ENCODE data around the gene SLAMF6.
"Not testable (repeated sequence)": the region's sequence is repeated elsewhere in the genome, so short reads cannot be mapped to it uniquely, and the experiment has no call there.

The SLAMF6 gene

GRCh38 chr1:160544647-160545046, 21.6 kb upstream of the SLAMF6 start:
- in situ Hi-C loops (cut with MboI; ENCODE audit: low sequenced_read_pairs), result loop anchor here (10.0 kb wide), 1 partner anchor 60 kb away; no protein-coding TSS in a partner anchor

GRCh38 chr1:160542303-160542945, 19.4 kb upstream of the SLAMF6 start:
- in situ Hi-C loops (cut with MboI; ENCODE audit: low sequenced_read_pairs), result loop anchor here (10.0 kb wide), 1 partner anchor 62 kb away; no protein-coding TSS in a partner anchor

- in situ Hi-C loops (cut with MboI; ENCODE audit: low sequenced_read_pairs), result loop anchor here (10.0 kb wide), 1 partner anchor 63 kb away; no protein-coding TSS in a partner anchor
These were observed 18.7 kb upstream of the SLAMF6 start for GRCh38 chr1:160541622-160542302.

DNA sequence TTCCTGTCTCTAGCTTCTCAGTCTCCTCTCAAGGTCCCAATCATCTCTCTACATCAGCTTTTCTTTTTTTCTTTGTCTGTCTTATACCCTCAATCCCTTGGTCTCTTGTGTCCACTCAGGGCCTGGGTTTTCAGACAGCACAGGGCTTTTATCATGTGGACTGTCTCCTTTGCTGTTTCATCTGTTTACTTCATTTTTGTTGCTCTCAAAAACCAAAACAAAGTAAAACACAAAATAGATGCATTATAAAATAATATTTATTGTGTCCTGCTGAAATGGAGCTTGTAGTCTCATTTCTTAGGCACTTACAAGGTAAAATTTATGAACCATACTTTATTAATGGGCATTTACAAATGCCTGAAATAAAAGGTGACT, 17.8 kb upstream of the SLAMF6 start:
- in situ Hi-C loops (cut with MboI; ENCODE audit: low sequenced_read_pairs), result loop anchor here (10.0 kb wide), 1 partner anchor 64 kb away; no protein-coding TSS in a partner anchor

GRCh38 chr1:160539990-160540858, 17.2 kb upstream of the SLAMF6 start:
- in situ Hi-C loops (cut with MboI; ENCODE audit: low sequenced_read_pairs), result loop anchor here (10.0 kb wide), 1 partner anchor 65 kb away; no protein-coding TSS in a partner anchor

GRCh38 chr1:160539684-160539989, 16.6 kb upstream of the SLAMF6 start:
- in situ Hi-C loops (cut with MboI; ENCODE audit: low sequenced_read_pairs), result no loop called here

GRCh38 chr1:160538985-160539651, 16.1 kb upstream of the SLAMF6 start:
- in situ Hi-C loops (cut with MboI; ENCODE audit: low sequenced_read_pairs), result no loop called here

- in situ Hi-C loops (cut with MboI; ENCODE audit: low sequenced_read_pairs), result no loop called here
These were observed 14.9 kb upstream of the SLAMF6 start for GRCh38 chr1:160537714-160538665.

DNA sequence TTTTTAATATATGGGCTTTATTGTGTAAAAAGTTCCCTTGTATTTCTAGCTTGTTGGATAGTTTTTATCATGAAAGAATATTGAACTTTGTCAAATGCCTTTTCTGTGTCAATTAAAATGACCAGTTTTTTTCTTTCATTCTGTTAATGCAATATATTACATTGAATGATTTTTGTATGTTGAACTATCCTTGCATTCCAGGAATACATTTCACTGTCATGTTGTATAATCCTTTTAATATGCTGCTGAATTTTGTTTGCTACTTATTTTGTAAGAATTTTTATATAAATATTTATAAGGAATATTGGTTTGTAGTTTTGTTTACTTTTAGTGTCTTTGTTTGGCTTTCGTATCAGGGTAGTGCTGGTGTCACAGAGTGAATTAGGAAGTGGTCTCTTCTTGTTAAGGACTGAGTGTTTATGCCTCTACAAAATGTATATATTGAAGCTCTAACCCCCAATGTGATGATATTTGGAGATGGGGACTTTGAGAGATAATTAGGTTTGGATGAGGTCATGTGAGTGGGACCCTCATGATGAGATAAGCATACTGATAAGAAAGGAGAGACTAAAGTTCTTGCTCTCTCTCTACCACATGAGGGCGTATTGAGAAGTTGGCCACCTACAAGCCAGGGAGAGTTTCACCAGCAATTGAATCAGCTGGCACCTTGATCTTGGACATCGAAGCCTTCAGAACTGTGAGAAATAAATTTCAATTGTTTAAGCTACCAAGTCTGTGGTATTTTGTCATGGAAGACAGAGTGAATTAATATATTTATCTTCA, 12.0 kb upstream of the SLAMF6 start:
- in situ Hi-C loops (cut with MboI; ENCODE audit: low sequenced_read_pairs), result no loop called here

GRCh38 chr1:160532557-160532813, 9.4 kb upstream of the SLAMF6 start:
- in situ Hi-C loops (cut with MboI; ENCODE audit: low sequenced_read_pairs), result not testable (repeated sequence)

DNA sequence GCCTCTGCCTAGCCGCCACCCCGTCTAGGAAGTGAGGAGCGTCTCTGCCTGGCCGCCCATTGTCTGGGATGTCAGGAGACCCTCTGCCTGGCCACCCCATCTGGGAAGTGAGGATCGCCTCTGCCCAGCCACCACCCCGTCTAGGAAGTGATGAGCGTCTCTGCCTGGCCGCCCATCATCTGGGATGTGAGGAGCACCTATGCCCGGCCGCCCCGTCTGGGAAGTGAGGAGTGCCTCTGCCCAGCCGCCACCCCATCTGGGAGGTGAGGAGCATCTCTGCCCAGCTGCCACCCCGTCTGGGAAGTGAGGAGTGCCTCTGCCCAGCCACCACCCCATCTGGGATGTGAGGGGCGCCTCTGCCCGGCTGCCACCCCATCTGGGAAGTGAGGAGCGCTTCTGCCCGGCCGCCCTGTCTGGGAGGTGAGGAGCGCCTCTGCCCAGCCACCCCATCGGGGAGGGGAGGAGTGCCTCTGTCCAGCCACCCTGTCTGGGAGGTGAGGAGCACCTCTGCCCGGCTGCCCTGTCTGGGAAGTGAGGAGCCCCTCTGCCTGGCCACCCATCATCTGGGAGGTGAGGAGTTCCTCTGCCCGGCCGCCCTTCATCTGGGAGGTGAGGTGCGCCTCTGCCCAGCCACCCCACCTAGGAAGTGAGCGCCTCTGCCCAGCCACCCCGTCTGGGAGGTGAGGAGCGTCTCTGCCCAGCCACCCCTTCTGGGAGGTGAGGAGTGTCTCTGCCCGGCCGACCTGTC, 8.9 kb upstream of the SLAMF6 start:
- in situ Hi-C loops (cut with MboI; ENCODE audit: low sequenced_read_pairs), result not testable (repeated sequence)

DNA sequence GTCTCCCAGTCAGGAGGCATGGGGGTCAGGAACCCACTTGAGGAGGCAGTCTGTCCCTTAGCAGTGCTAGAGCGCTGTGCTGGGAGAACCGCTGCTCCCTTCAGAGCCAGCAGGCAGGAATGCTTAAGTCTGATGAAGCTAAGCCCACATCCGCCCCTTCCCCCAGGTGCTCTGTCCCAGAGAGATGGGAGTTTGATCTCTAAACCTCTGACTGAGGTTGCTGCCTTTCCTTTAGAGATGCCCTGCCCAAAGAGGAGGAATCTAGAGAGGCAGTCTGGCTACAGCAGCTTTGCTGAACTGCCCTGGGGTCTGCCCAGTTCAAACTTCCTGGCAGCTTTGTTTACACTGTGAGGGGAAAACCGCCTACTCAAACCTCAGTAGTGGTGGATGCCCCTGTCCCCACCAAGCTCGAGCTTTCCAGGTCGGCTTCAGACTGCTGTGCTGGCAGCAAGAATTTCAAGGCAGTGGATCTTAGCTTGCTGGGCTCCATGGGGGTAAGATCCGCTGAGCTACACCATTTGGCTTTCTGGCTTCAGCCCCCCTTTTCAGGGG, 6.4 kb upstream of the SLAMF6 start:
- in situ Hi-C loops (cut with MboI; ENCODE audit: low sequenced_read_pairs), result not testable (repeated sequence)

DNA sequence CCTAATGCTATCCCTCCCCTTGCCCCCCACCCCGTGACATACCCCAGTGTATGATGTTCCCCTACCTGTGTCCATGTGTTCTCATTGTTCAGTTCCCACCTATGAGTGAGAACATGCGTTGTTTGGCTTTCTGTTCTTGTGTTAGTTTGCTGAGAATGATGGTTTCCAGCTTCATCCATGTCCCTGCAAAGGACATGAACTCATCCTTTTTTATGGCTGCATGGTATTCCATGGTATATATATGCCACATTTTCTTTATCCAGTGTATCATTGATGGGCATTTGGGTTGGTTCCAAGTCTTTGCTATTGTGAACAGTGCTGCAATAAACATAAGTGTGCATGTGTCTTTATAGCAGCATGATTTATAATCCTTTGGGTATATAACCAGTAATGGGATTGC, 734 bp upstream of the SLAMF6 start:
- in situ Hi-C loops (cut with MboI; ENCODE audit: low sequenced_read_pairs), result not testable (repeated sequence)

DNA sequence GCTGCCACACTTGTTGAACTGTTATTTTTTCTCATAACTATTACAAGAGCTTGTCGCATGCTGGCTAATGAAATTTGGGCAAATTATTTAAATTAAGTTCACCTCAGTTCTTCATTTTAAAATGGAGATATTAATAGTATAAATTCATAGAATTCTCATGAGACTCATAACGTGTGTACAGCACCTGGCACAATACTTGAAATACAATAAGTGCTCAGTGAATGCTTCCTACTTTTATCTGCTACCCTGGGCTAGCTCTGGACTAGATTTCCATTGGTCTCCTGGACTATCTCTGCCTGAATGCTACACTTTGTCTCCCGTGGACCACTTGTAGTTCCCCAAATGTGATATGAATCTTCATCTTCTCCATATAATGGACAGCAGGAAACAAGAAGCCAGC, 919 bp downstream of the SLAMF6 start:
- in situ Hi-C loops (cut with MboI; ENCODE audit: low sequenced_read_pairs), result no loop called here

DNA sequence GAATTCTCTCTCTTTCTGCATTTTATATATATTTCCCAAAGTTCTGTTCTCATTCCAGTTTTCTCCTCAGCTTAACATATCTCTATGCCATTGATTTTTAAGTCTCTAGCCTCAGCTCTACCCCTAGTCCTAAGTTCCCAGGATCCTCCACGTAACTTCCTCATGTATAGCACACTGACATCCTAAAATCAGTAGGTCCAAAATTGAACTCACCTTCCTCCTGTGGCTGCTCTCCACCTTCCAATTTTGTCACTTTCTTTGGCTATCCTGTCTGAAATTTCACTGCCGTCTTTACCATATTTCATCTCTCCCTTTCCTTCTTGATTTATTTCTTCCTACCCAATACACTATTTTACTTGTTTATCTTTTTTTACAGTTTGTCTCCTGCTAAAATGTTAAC, 1.5 kb downstream of the SLAMF6 start:
- in situ Hi-C loops (cut with MboI; ENCODE audit: low sequenced_read_pairs), result no loop called here

GRCh38 chr1:160520999-160521398, 2.1 kb downstream of the SLAMF6 start:
- in situ Hi-C loops (cut with MboI; ENCODE audit: low sequenced_read_pairs), result no loop called here

DNA sequence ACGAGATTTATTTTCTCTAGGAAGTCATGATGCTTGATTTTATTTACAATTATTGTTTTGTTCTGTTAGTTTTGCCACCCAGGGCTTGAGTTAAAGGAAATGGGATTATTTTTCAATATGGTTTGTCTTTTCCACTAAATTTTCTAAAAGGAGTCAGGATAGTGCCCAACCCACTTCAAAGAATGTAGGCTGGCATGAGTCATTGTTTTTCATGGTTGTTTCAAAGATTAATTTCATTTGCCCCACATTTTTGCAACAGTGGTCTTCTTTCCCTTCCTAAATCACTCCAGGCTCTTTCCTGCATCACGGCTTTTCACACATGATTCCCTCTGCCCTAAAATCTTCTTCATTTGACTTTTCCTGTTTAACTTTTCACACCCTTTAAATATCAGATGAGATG, 2.5 kb downstream of the SLAMF6 start:
- in situ Hi-C loops (cut with MboI; ENCODE audit: low sequenced_read_pairs), result no loop called here

DNA sequence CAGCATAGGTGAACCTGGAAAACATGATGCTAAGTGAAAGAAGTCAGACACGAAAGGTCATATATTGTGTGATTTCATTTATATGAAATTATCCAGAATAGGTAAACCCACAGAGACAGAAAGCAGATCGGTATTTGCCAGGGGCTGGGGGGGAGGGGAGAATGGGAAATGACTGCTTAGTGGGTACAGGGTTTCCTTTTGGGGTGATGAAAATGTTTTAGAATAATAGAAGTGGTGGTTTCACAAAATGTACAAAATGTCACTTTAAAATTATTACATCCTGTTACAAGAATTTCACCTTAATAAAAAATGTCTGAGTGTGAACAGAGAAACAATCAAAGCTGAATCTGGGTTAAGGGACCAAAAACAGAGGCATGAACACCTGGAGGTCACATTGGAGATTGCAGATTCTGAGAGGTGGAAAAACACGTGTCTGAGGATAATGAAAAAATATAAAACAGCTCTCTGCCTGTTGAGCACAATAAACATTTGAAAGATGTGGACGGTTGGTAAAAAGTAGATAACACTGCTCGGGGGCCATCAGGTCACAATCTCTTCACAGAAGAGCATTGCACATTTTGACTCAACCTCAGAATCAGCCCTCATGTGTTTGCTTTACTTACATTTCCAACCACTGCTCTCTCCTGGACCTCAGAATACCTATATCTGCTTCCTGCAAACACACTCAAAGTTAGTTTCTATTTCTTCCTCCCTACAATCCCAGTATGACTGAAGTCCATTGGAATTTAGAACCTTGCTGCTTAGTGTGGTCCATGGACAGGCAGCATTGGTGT, 3.2 kb downstream of the SLAMF6 start:
- in situ Hi-C loops (cut with MboI; ENCODE audit: low sequenced_read_pairs), result no loop called here

Measured in HL-60/S4 treated with retinoic acid at 250 ng/mL for 4 days and 3 days (cell line).